ENCODE measurements around the gene KCNMA1. TPM values are rescaled to one million over a fixed set of nuclear protein-coding genes. Genes with fewer than 3 reads are reported as not detected.

The KCNMA1 gene
- total RNA-seq, 1 donor from 2014 or later = 41.3 TPM

DNA sequence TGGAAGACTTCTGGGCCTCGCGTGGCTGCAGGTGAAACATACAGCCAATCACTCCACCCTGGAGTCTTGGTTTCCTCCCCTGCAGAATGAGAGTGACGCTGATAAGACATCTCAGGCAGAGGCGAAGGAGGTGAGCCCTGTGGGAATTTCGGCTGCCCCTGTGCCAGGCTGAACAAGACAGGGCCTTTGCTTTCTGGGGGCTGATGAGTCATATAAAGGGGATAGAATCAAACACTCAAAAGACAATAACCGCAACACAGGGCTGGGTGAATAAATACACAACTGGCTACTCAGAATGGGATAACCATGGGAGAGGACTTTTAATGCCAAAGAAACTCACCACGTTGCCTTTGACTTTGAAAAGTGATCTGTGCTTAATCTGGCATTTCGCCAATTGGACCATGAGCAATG, 143.8 kb downstream of the KCNMA1 start:
- Histone ChIP-seq H3K27ac (no peak overlapping the region), H3K27me3 (ENCODE audit: low read depth) (no peaks in the 10 kb centered on the region), H3K36me3 (no peaks in the 10 kb centered on the region), H3K4me3 (no peak overlapping the region), H3K4me1 (no peaks in the 10 kb centered on the region), H3K9me3 (no peaks in the 10 kb centered on the region)
- TF ChIP-seq, protein P1, sequence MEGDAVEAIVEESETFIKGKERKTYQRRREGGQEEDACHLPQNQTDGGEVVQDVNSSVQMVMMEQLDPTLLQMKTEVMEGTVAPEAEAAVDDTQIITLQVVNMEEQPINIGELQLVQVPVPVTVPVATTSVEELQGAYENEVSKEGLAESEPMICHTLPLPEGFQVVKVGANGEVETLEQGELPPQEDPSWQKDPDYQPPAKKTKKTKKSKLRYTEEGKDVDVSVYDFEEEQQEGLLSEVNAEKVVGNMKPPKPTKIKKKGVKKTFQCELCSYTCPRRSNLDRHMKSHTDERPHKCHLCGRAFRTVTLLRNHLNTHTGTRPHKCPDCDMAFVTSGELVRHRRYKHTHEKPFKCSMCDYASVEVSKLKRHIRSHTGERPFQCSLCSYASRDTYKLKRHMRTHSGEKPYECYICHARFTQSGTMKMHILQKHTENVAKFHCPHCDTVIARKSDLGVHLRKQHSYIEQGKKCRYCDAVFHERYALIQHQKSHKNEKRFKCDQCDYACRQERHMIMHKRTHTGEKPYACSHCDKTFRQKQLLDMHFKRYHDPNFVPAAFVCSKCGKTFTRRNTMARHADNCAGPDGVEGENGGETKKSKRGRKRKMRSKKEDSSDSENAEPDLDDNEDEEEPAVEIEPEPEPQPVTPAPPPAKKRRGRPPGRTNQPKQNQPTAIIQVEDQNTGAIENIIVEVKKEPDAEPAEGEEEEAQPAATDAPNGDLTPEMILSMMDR (IDR thresholded peaks at IDR 0.05) = no peak
- ATAC-seq = no peak
- intact Hi-C loops (cut with DNase I) = loop anchor here (10.0 kb wide), 1 partner anchor 141 kb away; the partner anchor contains the start of gene KCNMA1
- DNase-seq = no peak

DNA sequence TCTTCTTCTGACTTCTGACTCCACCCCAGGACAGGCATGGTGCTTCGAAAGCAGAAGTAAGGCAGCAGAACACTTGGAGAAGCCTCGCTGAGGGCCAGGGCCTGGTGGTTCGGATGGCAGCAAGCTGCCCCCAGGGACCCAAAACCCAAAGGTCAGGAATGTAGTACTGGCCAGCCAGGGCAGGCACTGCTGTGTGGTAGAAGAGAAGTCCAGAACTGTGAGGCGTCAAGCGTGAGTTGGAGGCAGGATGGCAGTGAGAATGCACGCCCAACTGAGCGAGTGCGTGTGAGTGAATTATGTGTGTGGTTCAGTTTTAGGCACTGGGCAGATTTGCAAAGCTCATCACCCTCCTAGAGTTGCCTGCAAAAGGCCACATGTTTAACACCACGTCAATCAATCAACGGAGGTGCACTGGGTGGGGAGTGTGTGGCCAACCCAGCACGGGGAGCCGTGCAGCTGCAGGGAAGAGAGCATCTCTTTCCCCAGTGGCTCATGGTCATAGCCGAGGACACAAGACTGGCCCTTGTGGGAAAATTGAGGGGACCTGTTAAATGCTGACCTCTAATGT, 144.3 kb downstream of the KCNMA1 start:
- no peaks in the 10 kb centered on the region for H3K9me3 ChIP-seq
- H3K27ac ChIP-seq = no peak overlapping the region
- no peaks in the 10 kb centered on the region for H3K4me1 ChIP-seq
- TF ChIP-seq, protein P1 (IDR thresholded peaks at IDR 0.05) = no peak
- DNase-seq = no peak
- no peak overlapping the region for H3K4me3 ChIP-seq
- intact Hi-C loops (cut with DNase I) = loop anchor here (10.0 kb wide), 1 partner anchor 141 kb away; the partner anchor contains the start of gene KCNMA1
- no peaks in the 10 kb centered on the region for H3K36me3 ChIP-seq
- H3K27me3 ChIP-seq (ENCODE audit: low read depth) = no peaks in the 10 kb centered on the region
- ATAC-seq = no peak

DNA sequence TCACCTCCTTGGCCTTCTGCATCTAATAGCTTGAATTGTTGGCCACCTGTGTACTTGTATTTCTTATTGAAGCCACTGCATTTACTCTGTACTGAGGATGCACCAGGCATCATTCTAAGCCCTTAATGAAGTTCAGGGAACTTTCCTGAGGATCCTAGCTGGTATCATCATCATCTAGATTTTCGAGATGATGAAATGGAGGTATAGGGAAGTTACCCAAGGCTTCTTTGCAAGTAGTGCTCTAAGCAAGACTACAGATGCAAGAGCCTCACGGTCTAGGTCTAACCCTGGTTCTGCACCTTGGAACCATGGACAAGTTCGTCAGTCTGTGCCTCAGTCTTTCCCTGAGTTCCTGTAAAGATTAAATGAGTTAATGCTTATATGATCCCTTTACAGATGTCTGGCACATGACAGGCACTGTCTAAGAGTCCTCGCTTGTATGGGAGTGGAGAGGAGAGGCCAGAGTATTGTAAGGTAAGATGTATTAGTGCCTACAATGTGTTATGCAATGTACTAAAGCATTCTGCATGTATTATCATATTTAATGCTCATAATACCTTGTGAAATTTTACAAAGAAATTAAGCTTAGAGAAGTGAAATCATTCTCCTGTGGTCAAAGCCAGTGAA, 145.1 kb downstream of the KCNMA1 start:
- DNase-seq (no peak), ATAC-seq (no peak)
- intact Hi-C loops (cut with DNase I) = loop anchor here (10.0 kb wide), 1 partner anchor 142 kb away; the partner anchor contains the start of gene KCNMA1
- Histone ChIP-seq H3K4me3 (no peak overlapping the region), H3K27ac (no peak overlapping the region), H3K9me3 (no peaks in the 10 kb centered on the region), H3K27me3 (ENCODE audit: low read depth) (no peaks in the 10 kb centered on the region), H3K4me1 (no peaks in the 10 kb centered on the region), H3K36me3 (no peaks in the 10 kb centered on the region)
- TF ChIP-seq, protein P1 (IDR thresholded peaks at IDR 0.05) = no peak

DNA sequence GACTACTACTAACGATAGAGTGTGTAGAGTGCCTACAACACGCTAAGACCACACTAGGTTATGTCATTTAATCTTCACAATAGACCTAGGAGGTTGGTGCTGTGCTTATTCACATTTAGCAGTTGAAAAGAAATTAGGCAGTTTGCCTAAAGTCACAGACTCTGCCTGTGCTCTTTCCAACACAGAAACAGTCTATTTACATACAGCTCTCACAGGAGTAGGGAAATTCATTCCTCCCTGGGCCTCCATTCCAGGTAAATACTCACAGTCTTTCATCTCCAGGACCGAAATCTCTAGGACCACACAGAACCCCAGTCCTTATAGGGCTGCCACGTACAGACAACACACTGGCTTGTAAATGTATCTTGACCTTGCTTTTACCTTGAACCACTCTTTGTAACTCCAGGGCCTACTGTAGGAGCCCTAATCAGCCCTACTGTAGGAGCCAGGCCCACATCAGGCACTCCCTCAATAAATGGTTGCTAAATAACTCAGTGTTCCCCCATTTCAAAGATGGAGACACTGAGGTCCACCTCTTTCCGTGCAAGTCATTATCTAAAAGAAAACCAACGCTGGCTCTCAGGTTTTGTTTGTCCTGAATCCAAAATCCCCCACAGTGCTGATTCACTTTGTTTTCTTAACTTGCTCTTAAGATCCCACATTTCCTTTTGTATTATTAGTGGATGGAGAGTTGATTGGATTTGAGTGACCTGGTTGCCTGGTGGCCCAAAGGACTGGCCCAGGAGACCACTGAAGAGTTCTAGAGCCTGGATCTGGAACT, 146.9 kb downstream of the KCNMA1 start:
- TF ChIP-seq, protein P1 (IDR thresholded peaks at IDR 0.05) = no peak

DNA sequence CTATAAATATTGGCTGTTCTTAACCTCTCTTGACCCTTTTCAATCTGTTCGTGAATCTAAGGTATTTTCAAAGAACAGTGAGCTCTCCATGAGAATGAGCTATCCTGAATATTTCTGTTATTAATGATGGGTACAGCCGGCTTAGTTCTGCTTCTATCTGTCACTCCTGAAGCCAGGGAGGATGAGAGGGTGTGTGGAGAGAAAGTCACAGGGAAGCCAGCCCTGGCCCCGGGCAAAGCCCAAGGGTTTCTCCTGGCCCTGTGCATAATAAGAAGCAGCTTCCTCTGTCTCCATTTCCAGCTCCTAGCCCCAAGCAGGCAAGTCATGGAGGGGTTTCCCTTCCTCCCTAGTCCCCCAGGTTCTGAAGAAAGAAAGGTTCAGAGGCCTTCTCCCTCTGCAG, 151.1 kb downstream of the KCNMA1 start:
- DNase-seq = no peak
- intact Hi-C loops (cut with DNase I) = no loop called here
- Histone ChIP-seq H3K4me1 (no peaks in the 10 kb centered on the region), H3K36me3 (no peaks in the 10 kb centered on the region), H3K9me3 (no peaks in the 10 kb centered on the region), H3K27ac (no peak overlapping the region), H3K4me3 (no peak overlapping the region), H3K27me3 (ENCODE audit: low read depth) (no peaks in the 10 kb centered on the region)
- ATAC-seq = no peak
- TF ChIP-seq, protein P1 (IDR thresholded peaks at IDR 0.05) = no peak

More for the DNA sequence above, 146.9 kb downstream of the KCNMA1 start:
- intact Hi-C loops (cut with DNase I) = loop anchor here (10.0 kb wide), 1 partner anchor 144 kb away; the partner anchor contains the start of gene KCNMA1
- no peak overlapping the region for H3K27ac ChIP-seq
- DNase-seq (no peak), ATAC-seq (no peak)
- H3K4me3 ChIP-seq = no peak overlapping the region
- no peaks in the 10 kb centered on the region for H3K4me1 ChIP-seq
- no peaks in the 10 kb centered on the region for H3K36me3 ChIP-seq
- H3K9me3 ChIP-seq = no peaks in the 10 kb centered on the region
- no peaks in the 10 kb centered on the region for H3K27me3 ChIP-seq (ENCODE audit: low read depth)
